Neural crest cell (in vitro differentiated cells): Measurements from ENCODE around the gene PCSK2. TPM values are rescaled to one million over a fixed set of nuclear protein-coding genes. Genes with fewer than 3 reads are reported as not detected.

Source experiments
- DNase-seq: peaks from one replicate; pipeline ENCODE4 v3.0.0; 2021; ENCODE audit warnings: low read depth, mixed read lengths, low spot score
- H3K27ac Mint-ChIP-seq: one replicate; pipeline ENCODE4 v1.8.0; 2021; ENCODE audit warnings: mild to moderate bottlenecking, mixed read lengths; ENCODE audit not compliant: unreplicated experiment
- H3K27me3 Mint-ChIP-seq: 2 replicates; pipeline ENCODE4 v1.8.0; 2021; ENCODE audit warnings: low read depth, mild to moderate bottlenecking, mixed read lengths
- H3K36me3 Mint-ChIP-seq: 2 replicates; pipeline ENCODE4 v1.8.0; 2021; ENCODE audit warnings: low read depth, mild to moderate bottlenecking, mixed read lengths
- H3K4me1 Mint-ChIP-seq: 2 replicates; pipeline ENCODE4 v1.8.0; 2021; ENCODE audit warnings: mixed read lengths
- H3K4me3 Mint-ChIP-seq: one replicate; pipeline ENCODE4 v1.8.0; 2021; ENCODE audit warnings: mild to moderate bottlenecking, mixed read lengths
- H3K9me3 Mint-ChIP-seq: 2 replicates; pipeline ENCODE4 v1.8.0; 2021; ENCODE audit warnings: mixed read lengths
- CTCF ChIP-seq: fragments of 200-600 bp; sonication (generic); conservative IDR thresholded peaks from 2 replicates; pipeline ENCODE4 v1.5.0; 2021; ENCODE audit warnings: antibody characterized with exemption, mild to moderate bottlenecking
- total RNA-seq: library from RNA; stranded (reverse); gene quantifications from 2 replicates; pipeline ENCODE4 v1.2.1, GENCODE V29; 2021

Gene PCSK2
- total RNA-seq, 1 donor from 2014 or later: 2.1 TPM

- peak overlapping the region; percentile 87 for H3K4me3 Mint-ChIP-seq
These were observed 279.0 kb downstream of the PCSK2 start for GRCh38 chr20:17505636-17506517.

GRCh38 chr20:17507032-17507431 lies 280.2 kb downstream of the PCSK2 start:
- H3K4me3 Mint-ChIP-seq: no peak overlapping the region

More at GRCh38 chr20:17505636-17506517, 279.0 kb downstream of the PCSK2 start:
- Mint-ChIP-seq H3K9me3 (no peaks in the 10 kb centered on the region), H3K4me1 (peaks cover 17% of the 10 kb centered on the region), H3K36me3 (no peaks in the 10 kb centered on the region), H3K27me3 (peaks cover 58% of the 10 kb centered on the region), H3K27ac (no peak overlapping the region)
- TF ChIP-seq CTCF: no peak
- no peak for DNase-seq

GRCh38 chr20:17507531-17507930 lies 280.7 kb downstream of the PCSK2 start:
- DNase-seq: no peak
- no peak overlapping the region for H3K4me3 Mint-ChIP-seq
- peaks cover 58% of the 10 kb centered on the region for H3K27me3 Mint-ChIP-seq
- H3K4me1 Mint-ChIP-seq: peaks cover 17% of the 10 kb centered on the region
- TF ChIP-seq CTCF: no peak
- H3K27ac Mint-ChIP-seq: no peak overlapping the region
- H3K36me3 Mint-ChIP-seq: no peaks in the 10 kb centered on the region
- no peaks in the 10 kb centered on the region for H3K9me3 Mint-ChIP-seq

More at GRCh38 chr20:17507032-17507431, 280.2 kb downstream of the PCSK2 start:
- no peaks in the 10 kb centered on the region for H3K9me3 Mint-ChIP-seq
- H3K36me3 Mint-ChIP-seq: no peaks in the 10 kb centered on the region
- DNase-seq: no peak
- H3K27me3 Mint-ChIP-seq: peaks cover 60% of the 10 kb centered on the region
- peaks cover 17% of the 10 kb centered on the region for H3K4me1 Mint-ChIP-seq
- H3K27ac Mint-ChIP-seq: no peak overlapping the region
- no peak for TF ChIP-seq CTCF

GRCh38 chr20:17508756-17509155 lies 281.9 kb downstream of the PCSK2 start:
- Mint-ChIP-seq H3K4me3 (no peak overlapping the region), H3K36me3 (no peaks in the 10 kb centered on the region)
- TF ChIP-seq CTCF: no peak

GRCh38 chr20:17510548-17510947 lies 283.7 kb downstream of the PCSK2 start:
- no peak for TF ChIP-seq CTCF
- Mint-ChIP-seq H3K36me3 (no peaks in the 10 kb centered on the region), H3K27me3 (peaks cover 64% of the 10 kb centered on the region), H3K4me3 (no peak overlapping the region), H3K9me3 (no peaks in the 10 kb centered on the region), H3K27ac (no peak overlapping the region), H3K4me1 (peaks cover 7% of the 10 kb centered on the region)
- no peak for DNase-seq

More at GRCh38 chr20:17508756-17509155, 281.9 kb downstream of the PCSK2 start:
- no peaks in the 10 kb centered on the region for H3K9me3 Mint-ChIP-seq
- H3K27me3 Mint-ChIP-seq: peaks cover 62% of the 10 kb centered on the region
- DNase-seq: no peak
- H3K27ac Mint-ChIP-seq: no peak overlapping the region
- H3K4me1 Mint-ChIP-seq: peaks cover 17% of the 10 kb centered on the region
